Non-pigmented ciliary epithelial cell (primary cell): Measurements from ENCODE around the gene LYG1.

Experiments used
- DNase-seq: peaks from one replicate; pipeline ENCODE4 v3.0.0-alpha.2; 2010; ENCODE audit warnings: low read depth

LYG1 gene

DNA sequence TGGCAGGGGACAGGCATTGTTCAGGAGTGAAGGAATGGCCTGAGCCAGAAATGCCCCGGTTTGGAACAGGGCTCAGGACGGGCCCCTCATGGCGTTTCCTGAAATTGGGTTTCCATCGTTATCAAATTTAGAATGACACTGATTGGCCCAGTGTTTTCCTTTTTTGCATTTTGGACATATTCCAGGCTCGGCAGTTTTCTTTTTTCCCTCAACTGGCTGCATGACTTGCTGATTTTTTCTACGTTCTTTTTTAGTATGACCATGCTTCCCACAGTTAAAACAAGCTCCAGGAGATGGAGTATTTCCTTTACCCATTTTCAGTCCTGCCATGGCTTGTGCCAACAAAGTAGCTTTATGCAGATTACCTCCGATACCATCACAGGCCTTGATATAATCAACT lies 25.1 kb downstream of the LYG1 start:
- no peak for DNase-seq

- DNase-seq: no peak
Observed at GRCh38 chr2:99261242-99261641, 39.8 kb downstream of the LYG1 start.

- no peak for DNase-seq
Observed at GRCh38 chr2:99260184-99260583, 40.8 kb downstream of the LYG1 start.

- DNase-seq: no peak
Observed at GRCh38 chr2:99259465-99259864, 41.5 kb downstream of the LYG1 start.

GRCh38 chr2:99256677-99257076 lies 44.3 kb downstream of the LYG1 start:
- DNase-seq: no peak

- no peak for DNase-seq
Observed at GRCh38 chr2:99255491-99256318, 45.3 kb downstream of the LYG1 start, which contains the start of gene LYG2. Gene LYG2 (minus strand): TSS chr2:99255666. CDS start chr2:99254260, 1,406 bp downstream.

DNA sequence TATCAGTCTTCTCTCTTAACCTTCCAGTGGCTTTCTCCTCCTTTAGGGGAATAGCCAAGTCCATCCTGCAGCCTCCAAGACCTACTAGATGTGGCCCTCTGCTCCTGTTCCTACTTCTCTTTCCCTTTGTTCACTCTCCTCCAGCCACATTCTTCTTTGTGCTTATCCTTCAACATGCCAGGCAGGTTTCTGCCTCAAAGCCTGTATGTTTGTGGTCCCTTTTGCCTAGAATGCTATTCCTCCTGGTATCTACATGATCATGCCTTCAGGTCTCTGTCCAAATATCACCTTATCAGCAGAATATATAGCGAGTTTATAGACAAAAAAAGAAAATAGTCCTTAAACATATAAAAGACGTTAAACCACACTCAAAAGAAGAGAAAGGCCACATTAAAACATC lies 51.0 kb downstream of the LYG1 start:
- no peak for DNase-seq

DNA sequence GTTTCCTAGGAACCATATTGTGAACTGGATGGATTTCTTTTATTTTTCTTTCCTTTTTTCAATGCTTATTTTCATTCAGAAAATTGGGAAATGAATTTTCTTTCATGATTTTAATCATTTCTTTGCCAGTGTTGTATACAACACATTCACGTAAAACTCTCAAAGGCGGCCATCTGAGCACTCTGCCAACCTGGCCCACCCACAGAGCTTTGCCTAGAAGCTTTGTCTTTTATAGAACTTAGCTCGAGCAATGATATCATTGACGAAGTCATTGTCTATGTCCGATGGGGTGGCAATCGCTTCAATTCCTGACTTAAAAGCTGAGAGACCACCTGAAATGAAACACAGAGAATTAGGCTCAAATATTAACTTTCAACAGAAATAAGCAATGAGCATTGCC lies 58.8 kb downstream of the LYG1 start:
- DNase-seq: no peak

- no peak for DNase-seq
Observed at GRCh38 chr2:99240431-99240830, 60.6 kb downstream of the LYG1 start.

DNA sequence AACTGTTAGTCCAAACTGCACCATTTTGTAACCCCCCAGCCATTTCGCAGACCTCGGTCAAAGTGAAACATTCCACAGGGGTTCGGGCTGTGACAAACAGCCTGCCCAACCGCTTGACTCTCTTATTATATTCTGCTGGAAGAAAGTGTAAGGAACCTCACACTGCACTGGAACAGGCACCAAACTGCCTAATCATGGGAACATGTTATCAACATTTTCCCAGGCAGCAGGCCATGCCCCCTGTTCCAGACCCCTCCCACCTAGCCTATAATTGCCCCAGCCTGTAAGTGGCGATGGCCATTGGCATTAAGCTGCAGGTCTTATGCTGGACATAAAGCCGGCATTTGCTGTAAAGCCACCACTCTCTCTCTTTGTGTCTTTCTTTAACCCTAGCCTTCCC lies 62.4 kb downstream of the LYG1 start:
- no peak for DNase-seq
